GM19395 (cell line): ENCODE data around the gene RAB28.
A peak's percentile ranks its signal among the peaks of the same experiment; 100 is the strongest.

Experiments used
- ATAC-seq: cut with Tn5 transposase; IDR thresholded peaks from one replicate; pipeline ENCODE4 v1.9.1; 2021; ENCODE audit warnings: mild to moderate bottlenecking, moderate library complexity; ENCODE audit not compliant: unreplicated experiment

The RAB28 gene

GRCh38 chr4:13511101-13511500 is 27.0 kb upstream of the RAB28 start:
- ATAC-seq = no peak

GRCh38 chr4:13509442-13509841 is 25.3 kb upstream of the RAB28 start:
- ATAC-seq = no peak

- no peak for ATAC-seq
Observed at GRCh38 chr4:13504374-13504773, 20.2 kb upstream of the RAB28 start.

GRCh38 chr4:13498469-13498868 is 14.3 kb upstream of the RAB28 start:
- no peak for ATAC-seq

- no peak for ATAC-seq
Observed at GRCh38 chr4:13496605-13497004, 12.5 kb upstream of the RAB28 start.

GRCh38 chr4:13495753-13496152 is 11.6 kb upstream of the RAB28 start:
- ATAC-seq = no peak

- ATAC-seq = no peak
Observed at GRCh38 chr4:13493793-13494192, 9.7 kb upstream of the RAB28 start.

GRCh38 chr4:13492747-13493146 is 8.6 kb upstream of the RAB28 start:
- ATAC-seq = no peak

- peak; percentile 54 for ATAC-seq
Observed at GRCh38 chr4:13484749-13485221, 645 bp upstream of the RAB28 start.

GRCh38 chr4:13483768-13484121 is 395 bp downstream of the RAB28 start:
- peak; percentile 33 for ATAC-seq

GRCh38 chr4:13483136-13483767 is 888 bp downstream of the RAB28 start:
- ATAC-seq = peak; percentile 18

- ATAC-seq = no peak
Observed at GRCh38 chr4:13481569-13481968, 2.6 kb downstream of the RAB28 start.

GRCh38 chr4:13478707-13479106 is 5.4 kb downstream of the RAB28 start:
- ATAC-seq = no peak

GRCh38 chr4:13478131-13478530 is 6.0 kb downstream of the RAB28 start:
- no peak for ATAC-seq

- peak; percentile 87 for ATAC-seq
Observed at GRCh38 chr4:13476915-13477314, 7.2 kb downstream of the RAB28 start.

GRCh38 chr4:13476152-13476551 is 8.0 kb downstream of the RAB28 start:
- ATAC-seq = no peak

- no peak for ATAC-seq
Observed at GRCh38 chr4:13471400-13471799, 12.7 kb downstream of the RAB28 start.

- no peak for ATAC-seq
Observed at GRCh38 chr4:13470379-13470778, 13.8 kb downstream of the RAB28 start.

- no peak for ATAC-seq
Observed at GRCh38 chr4:13464973-13465372, 19.2 kb downstream of the RAB28 start.

GRCh38 chr4:13464543-13464942 is 19.6 kb downstream of the RAB28 start:
- no peak for ATAC-seq

- ATAC-seq = no peak
Observed at GRCh38 chr4:13461191-13461905, 22.8 kb downstream of the RAB28 start.

GRCh38 chr4:13455411-13455810 is 28.7 kb downstream of the RAB28 start:
- no peak for ATAC-seq

GRCh38 chr4:13454786-13455185 is 29.4 kb downstream of the RAB28 start:
- ATAC-seq = no peak
